ENCODE data around the gene UGT3A2.

- TF ChIP-seq POLR2A (IDR thresholded peaks at IDR 0.05; ENCODE audit: low read length) (no peak), GATA1 (IDR thresholded peaks at IDR 0.05; ENCODE audit: low read depth, low read length) (no peak)
Observed at GRCh38 chr5:36060420-36060887, 6.2 kb downstream of the UGT3A2 start.
